Measurements from ENCODE around the gene SMIM1.

DNA sequence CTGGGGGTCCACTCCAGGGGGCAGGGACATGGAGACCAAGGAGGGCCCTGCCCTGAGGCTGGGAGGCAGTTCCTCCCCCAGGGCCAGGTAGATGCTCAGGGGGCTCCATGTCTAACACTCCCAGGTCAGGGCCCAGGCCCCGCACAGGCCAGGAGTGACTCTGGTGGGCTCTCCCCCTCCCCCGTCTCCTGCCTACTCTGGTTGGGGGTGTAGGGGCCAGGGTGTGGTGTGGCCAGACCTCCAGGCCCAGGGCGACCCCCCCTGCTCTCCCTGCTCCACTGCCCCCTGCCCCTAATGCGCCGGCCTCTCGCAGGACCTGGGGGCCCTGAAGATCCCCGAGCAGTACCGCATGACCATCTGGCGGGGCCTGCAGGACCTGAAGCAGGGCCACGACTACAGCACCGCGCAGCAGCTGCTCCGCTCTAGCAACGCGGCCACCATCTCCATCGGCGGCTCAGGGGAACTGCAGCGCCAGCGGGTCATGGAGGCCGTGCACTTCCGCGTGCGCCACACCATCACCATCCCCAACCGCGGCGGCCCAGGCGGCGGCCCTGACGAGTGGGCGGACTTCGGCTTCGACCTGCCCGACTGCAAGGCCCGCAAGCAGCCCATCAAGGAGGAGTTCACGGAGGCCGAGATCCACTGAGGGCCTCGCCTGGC, 40.0 kb upstream of the SMIM1 start:
- TF ChIP-seq JUN (IDR thresholded peaks at IDR 0.05; ENCODE audit: borderline replicate concordance, insufficient read depth, insufficient read length, low read depth) (no peak), POLR2A (IDR thresholded peaks at IDR 0.05; ENCODE audit: low read depth, low read length) (no peak), EZH2 (IDR thresholded peaks at IDR 0.05; ENCODE audit: borderline replicate concordance, low read depth, low read length, severe bottlenecking) (no peak), POLR2AphosphoS5 (IDR thresholded peaks at IDR 0.05; ENCODE audit: insufficient read depth, low read depth, low read length) (no peak), GATA2 (IDR thresholded peaks at IDR 0.05; ENCODE audit: insufficient read depth, insufficient read length, low read depth, low read length) (no peak), MYC (IDR thresholded peaks at IDR 0.05; ENCODE audit: low read depth, low read length) (no peak), FOS (IDR thresholded peaks at IDR 0.05; ENCODE audit: borderline replicate concordance, insufficient read depth, low read length) (no peak)
- TF ChIP-seq, protein P1, sequence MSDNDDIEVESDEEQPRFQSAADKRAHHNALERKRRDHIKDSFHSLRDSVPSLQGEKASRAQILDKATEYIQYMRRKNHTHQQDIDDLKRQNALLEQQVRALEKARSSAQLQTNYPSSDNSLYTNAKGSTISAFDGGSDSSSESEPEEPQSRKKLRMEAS (IDR thresholded peaks at IDR 0.05; ENCODE audit: insufficient read depth, insufficient read length): no peak
- TF ChIP-seq, protein P2, sequence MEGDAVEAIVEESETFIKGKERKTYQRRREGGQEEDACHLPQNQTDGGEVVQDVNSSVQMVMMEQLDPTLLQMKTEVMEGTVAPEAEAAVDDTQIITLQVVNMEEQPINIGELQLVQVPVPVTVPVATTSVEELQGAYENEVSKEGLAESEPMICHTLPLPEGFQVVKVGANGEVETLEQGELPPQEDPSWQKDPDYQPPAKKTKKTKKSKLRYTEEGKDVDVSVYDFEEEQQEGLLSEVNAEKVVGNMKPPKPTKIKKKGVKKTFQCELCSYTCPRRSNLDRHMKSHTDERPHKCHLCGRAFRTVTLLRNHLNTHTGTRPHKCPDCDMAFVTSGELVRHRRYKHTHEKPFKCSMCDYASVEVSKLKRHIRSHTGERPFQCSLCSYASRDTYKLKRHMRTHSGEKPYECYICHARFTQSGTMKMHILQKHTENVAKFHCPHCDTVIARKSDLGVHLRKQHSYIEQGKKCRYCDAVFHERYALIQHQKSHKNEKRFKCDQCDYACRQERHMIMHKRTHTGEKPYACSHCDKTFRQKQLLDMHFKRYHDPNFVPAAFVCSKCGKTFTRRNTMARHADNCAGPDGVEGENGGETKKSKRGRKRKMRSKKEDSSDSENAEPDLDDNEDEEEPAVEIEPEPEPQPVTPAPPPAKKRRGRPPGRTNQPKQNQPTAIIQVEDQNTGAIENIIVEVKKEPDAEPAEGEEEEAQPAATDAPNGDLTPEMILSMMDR (IDR thresholded peaks at IDR 0.05; ENCODE audit: extremely low read depth in 1 of 2, insufficient read depth in 1 of 2, low read depth in 1 of 2, low read length in 2 of 2): no peak

Measured in endothelial cell of umbilical vein (primary cell).